Measurements from ENCODE around the gene PGS1. TPM values are rescaled to one million over a fixed set of nuclear protein-coding genes. Genes with fewer than 3 reads are reported as not detected.

PGS1 gene
- total and polyA plus RNA-seq, 2 donors from 2014 or later = 15.6 to 65.4 TPM

GRCh38 chr17:78409191-78409928 lies 30.9 kb downstream of the PGS1 start:
- no peak overlapping the region for H3K9ac ChIP-seq (ENCODE audit: low read length in 3 of 3)
- peaks cover 2 to 9% (median 2%) of the 10 kb centered on the region in 3 donors for H3K36me3 ChIP-seq (ENCODE audit: control insufficient read depth in 2 of 3, insufficient read depth in 3 of 3, low read length in 3 of 3)
- H3K27ac ChIP-seq (ENCODE audit: low read depth in 2 of 2, low read length in 2 of 2) = peak overlapping the region in 1 of 2 donors; percentile 17
- H3K4me1 ChIP-seq (ENCODE audit: control insufficient read depth in 2 of 3, insufficient read depth in 2 of 3, low read depth in 1 of 3, low read length in 3 of 3) = peaks cover 0 to 28% (median 0%) of the 10 kb centered on the region in 3 donors
- intact Hi-C loops (cut with DNase I) = no loop called here
- DNase-seq (peak in 4 of 5 donors; percentile 49 to 92 (median 54)), FAIRE-seq (no peak)
- TF ChIP-seq CTCF (IDR thresholded peaks at IDR 0.05; ENCODE audit: borderline replicate concordance, extremely low read depth, insufficient read depth) = no peak
- no peaks in the 10 kb centered on the region for H3K9me3 ChIP-seq (ENCODE audit: control insufficient read depth in 2 of 3, insufficient read depth in 1 of 3, low read length in 3 of 3)
- H3K4me3 ChIP-seq (ENCODE audit: low read length in 3 of 3) = no peak overlapping the region
- H3K27me3 ChIP-seq (ENCODE audit: control insufficient read depth, insufficient read depth, low read length) = no peaks in the 10 kb centered on the region

- DNase-seq = peak; percentile 41 to 93 (median 49)
- Histone ChIP-seq H3K27ac (ENCODE audit: low read depth in 2 of 2, low read length in 2 of 2) (peak overlapping the region; percentile 71 to 73), H3K4me1 (ENCODE audit: control insufficient read depth in 2 of 3, insufficient read depth in 2 of 3, low read depth in 1 of 3, low read length in 3 of 3) (peaks cover 0 to 39% (median 0%) of the 10 kb centered on the region in 3 donors), H3K9me3 (ENCODE audit: control insufficient read depth in 2 of 3, insufficient read depth in 1 of 3, low read length in 3 of 3) (no peaks in the 10 kb centered on the region), H3K27me3 (ENCODE audit: control insufficient read depth, insufficient read depth, low read length) (no peaks in the 10 kb centered on the region), H3K36me3 (ENCODE audit: control insufficient read depth in 2 of 3, insufficient read depth in 3 of 3, low read length in 3 of 3) (peaks cover 0 to 17% (median 0%) of the 10 kb centered on the region in 3 donors), H3K9ac (ENCODE audit: low read length in 3 of 3) (peak overlapping the region in 1 of 3 donors; percentile 19), H3K4me3 (ENCODE audit: low read length in 3 of 3) (no peak overlapping the region)
- intact Hi-C loops (cut with DNase I) = no loop called here
- FAIRE-seq = no peak
- TF ChIP-seq CTCF (IDR thresholded peaks at IDR 0.05; ENCODE audit: borderline replicate concordance, extremely low read depth, insufficient read depth) = no peak
Measured at GRCh38 chr17:78411241-78411857, 32.9 kb downstream of the PGS1 start.

- no peak overlapping the region for H3K4me3 ChIP-seq (ENCODE audit: low read length in 3 of 3)
- no peaks in the 10 kb centered on the region for H3K9me3 ChIP-seq (ENCODE audit: control insufficient read depth in 2 of 3, insufficient read depth in 1 of 3, low read length in 3 of 3)
- H3K36me3 ChIP-seq (ENCODE audit: control insufficient read depth in 2 of 3, insufficient read depth in 3 of 3, low read length in 3 of 3) = peaks cover 0 to 17% (median 0%) of the 10 kb centered on the region in 3 donors
- no peak overlapping the region for H3K9ac ChIP-seq (ENCODE audit: low read length in 3 of 3)
- peaks cover 0 to 44% (median 0%) of the 10 kb centered on the region in 3 donors for H3K4me1 ChIP-seq (ENCODE audit: control insufficient read depth in 2 of 3, insufficient read depth in 2 of 3, low read depth in 1 of 3, low read length in 3 of 3)
- TF ChIP-seq CTCF (IDR thresholded peaks at IDR 0.05; ENCODE audit: borderline replicate concordance, extremely low read depth, insufficient read depth) = no peak
- no peak for FAIRE-seq
- intact Hi-C loops (cut with DNase I) = no loop called here
- no peaks in the 10 kb centered on the region for H3K27me3 ChIP-seq (ENCODE audit: control insufficient read depth, insufficient read depth, low read length)
- peak in 2 of 5 donors; percentile 46 to 51 for DNase-seq
- peak overlapping the region in 1 of 2 donors; percentile 33 for H3K27ac ChIP-seq (ENCODE audit: low read depth in 2 of 2, low read length in 2 of 2)
Measured at GRCh38 chr17:78412403-78412802, 34.0 kb downstream of the PGS1 start.

Measured in kidney (tissue), 14 donors.